Kidney (tissue), 14 donors: ENCODE data around the gene SDHAF1. TPM values are rescaled to one million over a fixed set of nuclear protein-coding genes. Genes with fewer than 3 reads are reported as not detected.

Source experiments
- DNase-seq, 5 donors: peaks; one replicate each; pipeline ENCODE4 v3.0.0-alpha.2; 2013 to 2020
- FAIRE-seq: peaks from 2 replicates; lab custom pipeline; 2012; peaks lifted over from hg19 to GRCh38; lab: Jason Lieb, UNC
- H3K27ac ChIP-seq, 2 donors: one replicate each; pipeline ENCODE4 v1.7.0; 2013; ENCODE audit warnings: low read depth in 2 of 2, low read length in 2 of 2, inconsistent platforms in 1 of 2
- H3K27me3 ChIP-seq: one replicate; pipeline ENCODE4 v1.7.1; 2013; ENCODE audit warnings: low read length, inconsistent platforms; ENCODE audit not compliant: control insufficient read depth, insufficient read depth
- H3K36me3 ChIP-seq, 3 donors: one replicate each; pipeline versions ENCODE4 v1.7.0 to v1.7.1; 2013; ENCODE audit warnings: low read length in 3 of 3, control low read depth in 1 of 3, inconsistent platforms in 1 of 3; ENCODE audit not compliant: insufficient read depth in 3 of 3, control insufficient read depth in 2 of 3
- H3K4me1 ChIP-seq, 3 donors: one replicate each; pipeline versions ENCODE4 v1.7.0 to v1.7.1; 2013; ENCODE audit warnings: low read length in 3 of 3, inconsistent platforms in 1 of 3, low read depth in 1 of 3; ENCODE audit not compliant: control insufficient read depth in 2 of 3, insufficient read depth in 2 of 3
- H3K4me3 ChIP-seq, 3 donors: one replicate each; pipeline versions ENCODE4 v1.7.0 to v1.8.1; 2013; ENCODE audit warnings: low read length in 3 of 3, control low read depth in 1 of 3, inconsistent platforms in 1 of 3
- H3K9ac ChIP-seq, 3 donors: one replicate each; pipeline versions ENCODE4 v1.7.0 to v1.7.1; 2013; ENCODE audit warnings: low read length in 3 of 3, control low read depth in 1 of 3, inconsistent platforms in 1 of 3
- H3K9me3 ChIP-seq, 3 donors: one replicate each; pipeline versions ENCODE4 v1.7.0 to v1.7.1; 2013; ENCODE audit warnings: low read length in 3 of 3, control low read depth in 1 of 3, inconsistent platforms in 1 of 3; ENCODE audit not compliant: control insufficient read depth in 2 of 3, insufficient read depth in 1 of 3
- CTCF ChIP-seq: IDR thresholded peaks from 3 replicates; pipeline ENCODE4 v1.5.1; 2012; ENCODE audit warnings: mild to moderate bottlenecking, moderate library complexity, borderline replicate concordance; ENCODE audit not compliant: insufficient read depth; ENCODE audit errors: extremely low read depth
- intact Hi-C: fragments of 100-400 bp; cut with DNase I; formaldehyde crosslinking; loops from one replicate; pipeline ENCODE4 v1.11.1; 2022
- polyA plus RNA-seq: library from polyadenylated mRNA; stranded (reverse); fragments of 350-450 nt; fragmentation: Illumina TruSeq; extraction: RNeasy Lipid Tissue Mini Kit (QIAGEN cat#74804); gene quantifications from one replicate; pipeline ENCODE4 v1.2.3, GENCODE V29; 2014; ENCODE audit warnings: low read depth, low replicate concordance; ENCODE audit not compliant: insufficient read depth
- total RNA-seq: library from RNA; stranded (reverse); fragmentation: NEBNext Ultra II Directional; extraction: Animal tissue kit (Norgen Biotek cat#: 25700); gene quantifications from one replicate; pipeline ENCODE4 v1.2.1, GENCODE V29; 2021
- donor health status: control.
- donor health status: control.
- donor health status: control.
- donor health status: control.
- donor health status: control.
- donor health status: DM: yes; HTN: yes; CAD: no.
- donor health status: Normal renal cell carcinoma (clear cell type).

Gene SDHAF1
- total and polyA plus RNA-seq, 2 donors from 2014 or later, result 15.0 to 34.3 TPM

DNA sequence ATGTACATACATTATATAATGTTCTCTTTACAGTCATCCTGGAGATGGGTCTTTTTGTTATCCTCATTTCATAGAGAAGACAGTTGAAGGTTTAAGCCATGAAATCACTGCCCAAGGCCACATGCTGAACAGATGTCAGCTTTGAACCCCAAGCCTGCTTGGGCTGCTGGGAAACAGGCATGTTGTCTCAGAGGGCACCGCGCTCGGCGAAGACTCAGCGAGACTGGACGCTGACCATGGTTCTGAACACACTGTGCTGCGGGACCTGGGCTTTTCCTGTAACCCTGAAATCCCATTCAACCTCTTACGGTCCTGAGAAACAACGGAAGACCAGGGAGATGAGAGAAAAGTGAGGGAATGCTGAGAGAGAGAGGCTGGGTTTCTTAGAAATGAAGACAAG lies 31.5 kb upstream of the SDHAF1 start:
- H3K27ac ChIP-seq, result no peak overlapping the region
- peak in 4 of 5 donors; percentile 66 to 91 (median 88) for DNase-seq
- H3K27me3 ChIP-seq, result peaks cover 6% of the 10 kb centered on the region
- no peaks in the 10 kb centered on the region for H3K36me3 ChIP-seq
- no peaks in the 10 kb centered on the region for H3K4me1 ChIP-seq
- H3K9ac ChIP-seq, result no peak overlapping the region
- no peak for FAIRE-seq
- intact Hi-C loops, result no loop called here
- no peaks in the 10 kb centered on the region for H3K9me3 ChIP-seq
- H3K4me3 ChIP-seq, result no peak overlapping the region
- no peak for TF ChIP-seq CTCF

GRCh38 chr19:35966771-35967170 lies 28.2 kb upstream of the SDHAF1 start:
- TF ChIP-seq CTCF, result no peak
- Histone ChIP-seq H3K4me3 (no peak overlapping the region), H3K36me3 (no peaks in the 10 kb centered on the region), H3K27me3 (no peaks in the 10 kb centered on the region), H3K9ac (no peak overlapping the region), H3K9me3 (no peaks in the 10 kb centered on the region), H3K4me1 (no peaks in the 10 kb centered on the region), H3K27ac (no peak overlapping the region)
- DNase-seq, result no peak
- intact Hi-C loops, result no loop called here
- FAIRE-seq, result no peak

DNA sequence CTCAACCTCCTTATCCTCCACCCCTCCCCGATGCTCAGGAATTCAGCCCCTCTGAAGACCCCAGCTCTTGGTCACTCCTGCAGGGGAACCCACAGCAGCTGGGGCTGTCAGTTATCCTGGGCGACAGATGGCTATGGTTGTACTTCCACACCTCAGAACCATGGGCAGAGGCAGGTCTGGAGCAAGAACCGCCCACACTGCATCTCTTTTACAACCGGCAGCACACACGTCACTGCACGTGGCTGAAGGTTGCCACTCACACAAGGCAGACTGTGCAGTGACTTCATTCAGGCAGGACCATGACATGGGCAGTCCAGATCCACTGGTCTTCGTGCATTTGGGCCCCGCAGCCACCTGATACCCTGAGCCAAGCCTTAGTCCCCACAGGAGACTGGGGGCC lies 21.5 kb upstream of the SDHAF1 start:
- Histone ChIP-seq H3K9ac (no peak overlapping the region), H3K36me3 (no peaks in the 10 kb centered on the region), H3K27ac (no peak overlapping the region), H3K9me3 (no peaks in the 10 kb centered on the region), H3K27me3 (no peaks in the 10 kb centered on the region), H3K4me1 (no peaks in the 10 kb centered on the region), H3K4me3 (no peak overlapping the region)
- intact Hi-C loops, result no loop called here
- TF ChIP-seq CTCF, result no peak
- DNase-seq (no peak), FAIRE-seq (no peak)

DNA sequence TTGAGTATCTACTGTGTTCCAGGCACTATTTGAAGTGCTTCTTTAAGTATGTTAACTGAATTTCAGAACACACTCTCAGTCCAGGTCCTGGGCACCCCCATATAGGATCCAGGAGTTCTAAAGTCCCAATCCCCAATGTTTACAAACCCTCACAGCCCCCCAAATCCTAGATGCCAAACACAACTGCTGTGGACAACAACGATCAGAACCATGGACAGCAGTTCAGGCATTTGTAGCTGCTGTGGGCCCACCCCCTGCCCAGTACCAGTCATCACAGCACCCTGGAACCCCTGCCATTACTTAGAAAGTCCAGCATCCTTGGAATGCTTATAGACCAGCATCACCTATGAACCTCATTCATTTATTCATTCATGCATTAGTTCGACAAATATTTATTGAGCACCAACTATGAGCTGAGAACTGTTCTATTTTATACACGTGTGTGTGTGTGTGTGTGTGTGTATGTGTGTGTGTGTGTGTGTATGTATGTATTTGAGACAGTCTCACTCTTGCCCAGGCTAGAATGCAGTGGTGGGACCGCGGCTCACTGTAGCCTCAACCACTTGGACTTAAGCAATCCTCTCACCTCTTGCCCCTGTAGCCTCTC lies 19.3 kb upstream of the SDHAF1 start:
- H3K27ac ChIP-seq, result no peak overlapping the region
- no peak overlapping the region for H3K9ac ChIP-seq
- H3K27me3 ChIP-seq, result no peaks in the 10 kb centered on the region
- no peak for FAIRE-seq
- intact Hi-C loops, result no loop called here
- TF ChIP-seq CTCF, result no peak
- DNase-seq, result peak in 3 of 5 donors; percentile 46 to 71 (median 54)
- H3K4me3 ChIP-seq, result no peak overlapping the region
- no peaks in the 10 kb centered on the region for H3K9me3 ChIP-seq
- H3K36me3 ChIP-seq, result no peaks in the 10 kb centered on the region
- no peaks in the 10 kb centered on the region for H3K4me1 ChIP-seq
